HG03103 (cell line): ENCODE data around the gene RPS6KC1.
"Not testable (repeated sequence)": the region's sequence is repeated elsewhere in the genome, so short reads cannot be mapped to it uniquely, and the experiment has no call there.

ENCODE experiments used
- ATAC-seq: cut with Tn5 transposase; IDR thresholded peaks from one replicate; pipeline ENCODE4 v1.9.1; 2021; ENCODE audit warnings: low read depth; ENCODE audit not compliant: unreplicated experiment

Gene RPS6KC1

DNA sequence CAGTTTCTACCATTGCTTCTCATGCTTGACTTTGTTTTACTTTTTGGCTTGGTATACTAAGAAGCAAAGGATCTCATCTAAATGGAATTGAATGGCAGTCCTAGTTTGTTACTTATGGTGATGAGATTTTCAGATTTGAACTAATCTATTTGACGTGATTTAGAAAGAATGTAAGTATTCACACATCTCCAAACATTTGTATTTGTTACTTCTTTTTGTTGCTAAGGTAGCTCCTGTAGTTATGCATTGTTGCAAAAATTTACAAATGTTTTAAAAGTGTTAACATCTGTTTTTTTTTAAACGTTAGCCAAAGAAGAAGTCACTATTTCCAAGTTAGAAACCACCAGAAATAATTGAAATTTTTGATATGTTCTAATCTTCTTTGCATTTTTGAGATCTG is 222.5 kb downstream of the RPS6KC1 start:
- ATAC-seq = no peak

- no peak for ATAC-seq
Measured at GRCh38 chr1:213274140-213274539, 223.1 kb downstream of the RPS6KC1 start.

DNA sequence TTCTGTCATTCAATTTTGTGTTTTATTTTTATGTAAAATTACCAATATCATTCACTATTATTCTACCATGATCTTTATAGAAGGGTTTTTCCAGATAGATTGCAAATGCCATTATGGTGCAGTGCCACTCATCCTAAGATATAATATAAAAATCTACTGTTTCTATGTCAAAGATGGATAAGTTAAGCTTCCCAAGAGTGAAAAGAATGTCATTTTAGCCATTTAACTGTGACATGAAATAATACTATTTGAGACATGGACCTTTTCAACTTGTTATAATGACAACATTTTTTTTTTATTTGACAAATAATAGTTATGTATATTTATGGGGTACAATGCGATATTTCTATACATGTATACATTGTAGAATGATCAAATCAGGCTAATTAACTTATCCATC is 224.3 kb downstream of the RPS6KC1 start:
- no peak for ATAC-seq

- no peak for ATAC-seq
Measured at GRCh38 chr1:213276236-213276635, 225.2 kb downstream of the RPS6KC1 start.

GRCh38 chr1:213277036-213277435 is 226.0 kb downstream of the RPS6KC1 start:
- ATAC-seq = no peak

DNA sequence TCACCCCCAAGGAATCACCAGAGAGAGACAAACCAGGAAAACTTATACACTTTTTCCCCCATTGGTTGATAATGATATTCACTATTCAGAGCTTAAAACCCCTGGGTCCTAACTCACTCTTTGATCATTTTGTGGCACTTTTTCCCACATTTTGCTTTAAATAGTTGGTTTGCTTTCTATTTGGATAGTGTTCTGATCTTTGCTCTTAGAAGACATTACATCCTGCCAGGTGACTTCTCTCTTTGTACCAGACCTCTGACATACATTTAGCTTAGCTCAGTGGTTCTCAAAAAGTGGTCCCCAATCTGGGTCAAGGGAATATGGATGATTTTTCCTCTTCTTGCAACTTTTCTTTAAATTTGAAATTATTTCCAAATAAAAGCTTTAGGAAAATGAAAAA is 228.4 kb downstream of the RPS6KC1 start:
- ATAC-seq = no peak

DNA sequence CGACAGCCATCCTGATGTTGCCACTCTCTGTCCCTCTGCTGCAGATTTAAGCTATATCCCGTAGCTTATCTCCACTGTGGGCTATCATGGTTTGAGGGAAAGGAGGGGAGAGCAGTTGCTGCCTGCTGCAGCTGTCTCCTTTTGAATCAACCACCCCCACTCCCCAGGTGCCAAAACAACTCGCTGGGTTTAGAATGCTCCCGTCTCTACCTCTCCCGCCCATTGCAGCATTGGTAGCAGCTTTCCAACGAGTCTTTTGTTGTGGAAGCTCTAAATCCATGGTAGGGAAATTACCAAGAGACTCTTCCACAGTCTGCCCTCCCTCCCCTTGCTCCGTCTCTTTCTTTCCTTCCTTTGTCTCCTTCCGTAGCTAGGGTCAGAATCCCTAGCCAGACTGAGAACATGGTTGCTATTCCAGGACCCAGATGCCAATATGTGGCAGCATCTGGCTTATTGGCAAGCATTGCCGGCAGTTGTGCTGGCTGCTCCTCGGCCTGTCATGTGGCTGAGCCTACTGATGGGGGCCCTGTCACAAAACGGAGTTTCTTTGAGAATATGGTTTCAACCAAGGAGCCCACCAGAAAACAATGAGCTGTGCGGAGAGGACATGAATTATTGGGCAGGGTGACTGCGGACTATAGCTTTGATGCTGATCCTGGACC is 230.7 kb downstream of the RPS6KC1 start:
- no peak for ATAC-seq

GRCh38 chr1:213284626-213285025 is 233.6 kb downstream of the RPS6KC1 start:
- no peak for ATAC-seq

- ATAC-seq = no peak
Measured at GRCh38 chr1:213286235-213286634, 235.2 kb downstream of the RPS6KC1 start.

DNA sequence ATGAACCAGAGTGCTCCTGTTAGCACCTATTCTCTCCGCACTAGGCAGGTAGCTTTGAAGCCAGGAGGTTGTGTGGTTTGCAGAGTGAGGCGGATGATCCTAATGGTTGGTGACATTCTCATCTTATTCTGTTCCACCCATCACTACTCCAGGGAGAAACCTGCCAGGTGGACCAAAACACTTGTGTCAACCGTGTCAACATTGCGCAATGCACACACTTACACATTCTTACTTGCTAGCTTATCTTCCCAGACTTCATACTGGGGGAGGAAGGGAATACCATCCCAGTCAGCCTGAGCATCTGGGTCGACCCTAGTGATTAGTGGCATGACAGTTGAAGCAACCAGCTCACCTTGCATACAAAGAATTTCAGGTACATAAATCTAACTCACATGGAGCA is 236.9 kb downstream of the RPS6KC1 start:
- no peak for ATAC-seq

DNA sequence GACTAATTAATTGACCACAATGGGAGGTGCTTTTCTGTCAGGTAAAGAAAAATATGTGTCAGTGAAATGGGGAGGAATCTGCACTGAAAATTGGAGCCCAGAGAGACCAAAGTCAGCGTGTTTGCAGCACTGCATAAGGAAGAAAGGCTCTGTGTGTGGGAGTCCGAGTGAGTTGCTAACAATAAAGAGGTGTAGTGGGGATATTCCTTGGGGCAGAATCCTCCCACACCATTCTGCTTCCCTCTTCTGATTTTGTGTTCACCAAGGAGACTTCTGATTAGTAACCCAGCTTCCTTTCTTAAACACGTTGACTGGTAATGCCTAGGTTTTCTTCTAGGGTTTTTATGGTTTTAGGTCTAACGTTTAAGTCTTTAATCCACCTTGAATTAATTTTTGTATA is 240.5 kb downstream of the RPS6KC1 start:
- no peak for ATAC-seq

DNA sequence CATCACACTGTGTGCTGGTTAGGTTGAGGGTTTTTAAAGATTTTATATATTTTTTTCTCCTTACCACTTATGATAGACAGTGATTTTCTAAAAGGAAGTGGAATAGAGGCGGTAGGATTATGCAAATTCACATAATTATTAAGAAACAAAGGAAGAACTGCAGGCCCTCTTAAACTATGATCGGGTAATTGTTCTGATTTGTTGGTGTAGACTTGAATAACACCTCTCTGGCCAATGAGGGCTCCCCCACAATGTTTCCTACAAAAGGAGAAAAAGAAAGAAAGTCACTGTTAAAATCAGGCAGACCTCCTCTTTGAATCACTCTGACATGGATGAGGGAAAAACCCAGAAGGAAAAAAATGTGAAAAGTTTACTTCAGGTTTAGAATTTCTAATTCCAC is 241.6 kb downstream of the RPS6KC1 start:
- no peak for ATAC-seq

DNA sequence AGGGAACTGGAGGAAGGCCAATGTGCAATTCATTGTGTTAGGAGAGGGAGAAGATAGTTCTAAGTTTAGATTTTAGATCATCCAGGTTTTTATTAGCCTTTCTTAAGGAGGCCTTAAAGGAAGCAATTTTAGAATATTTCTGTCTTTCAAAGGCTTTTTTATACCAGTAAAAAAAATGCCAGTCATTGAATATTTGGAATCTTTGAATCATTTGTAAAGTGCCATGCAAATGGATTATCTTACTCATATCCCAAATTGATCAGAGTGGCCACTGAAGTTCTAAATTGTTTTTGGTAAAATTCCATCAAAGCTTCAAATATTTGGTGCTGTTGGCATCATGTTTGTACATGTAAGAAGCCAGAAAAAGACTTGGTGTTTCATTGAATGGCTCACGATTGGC is 244.8 kb downstream of the RPS6KC1 start:
- ATAC-seq = no peak

GRCh38 chr1:213296558-213296957 is 245.5 kb downstream of the RPS6KC1 start:
- no peak for ATAC-seq

DNA sequence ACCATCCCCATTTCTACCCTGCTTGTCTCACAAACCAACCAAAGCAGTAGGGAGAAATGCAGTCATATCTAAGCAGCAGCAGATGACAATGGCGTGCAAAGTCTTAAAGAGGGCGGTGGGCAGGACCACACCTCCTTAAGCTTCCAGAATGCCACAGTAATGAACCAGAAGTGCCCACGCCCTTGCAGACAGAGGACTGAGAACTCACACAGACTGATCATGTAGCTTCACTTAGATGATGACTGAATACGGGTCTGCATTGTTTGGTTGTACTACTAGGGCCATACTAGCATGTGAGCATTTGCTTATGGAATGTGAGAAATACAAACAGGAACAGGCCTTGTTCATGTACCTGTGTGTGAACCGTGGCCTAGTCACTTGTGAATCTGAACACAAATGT is 246.0 kb downstream of the RPS6KC1 start:
- ATAC-seq = no peak

- no peak for ATAC-seq
Measured at GRCh38 chr1:213300433-213300832, 249.4 kb downstream of the RPS6KC1 start.

GRCh38 chr1:213301524-213301923 is 250.5 kb downstream of the RPS6KC1 start:
- ATAC-seq = not testable (repeated sequence)

- ATAC-seq = no peak
Measured at GRCh38 chr1:213303286-213303685, 252.2 kb downstream of the RPS6KC1 start.

DNA sequence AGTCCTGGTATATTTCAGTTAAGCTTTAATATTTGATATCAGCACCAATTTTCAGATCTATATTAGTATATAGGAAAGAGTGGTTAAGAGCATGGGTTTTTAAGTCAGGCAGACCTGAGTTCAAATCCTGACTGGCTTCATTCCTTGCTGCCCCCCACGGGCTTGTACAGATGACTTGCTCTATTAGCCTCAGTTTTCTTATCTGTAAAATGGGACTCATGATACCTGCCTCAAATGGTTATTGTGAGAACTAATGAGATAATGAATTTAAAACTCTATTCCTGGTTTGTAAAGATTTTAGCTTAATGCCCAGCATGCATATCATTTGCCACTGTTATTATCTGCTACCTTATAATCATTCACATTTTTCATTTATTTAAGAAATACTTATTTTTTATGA is 264.5 kb downstream of the RPS6KC1 start:
- ATAC-seq = no peak

- ATAC-seq = not testable (repeated sequence)
Measured at GRCh38 chr1:213318458-213318857, 267.4 kb downstream of the RPS6KC1 start.

GRCh38 chr1:213320191-213320870 is 269.3 kb downstream of the RPS6KC1 start:
- no peak for ATAC-seq
